Pulmonary artery endothelial cell (primary cell): ENCODE results near the gene FARP1. TPM values are rescaled to one million over a fixed set of nuclear protein-coding genes. Genes with fewer than 3 reads are reported as not detected.

Experiments
- DNase-seq: peaks from one replicate; pipeline ENCODE4 v3.0.0-alpha.2; 2011; ENCODE audit warnings: low read depth, low spot score
- total RNA-seq: library from RNA; depleted of rRNA; stranded (reverse); fragments of >200 nt; gene quantifications from 2 replicates; pipeline ENCODE4 v1.2.3, GENCODE V29; 2014

The FARP1 gene
- total RNA-seq, 1 donor from 2014 or later: 18.9 TPM

GRCh38 chr13:98439896-98440295 is 297.0 kb downstream of the FARP1 start:
- no peak for DNase-seq

DNA sequence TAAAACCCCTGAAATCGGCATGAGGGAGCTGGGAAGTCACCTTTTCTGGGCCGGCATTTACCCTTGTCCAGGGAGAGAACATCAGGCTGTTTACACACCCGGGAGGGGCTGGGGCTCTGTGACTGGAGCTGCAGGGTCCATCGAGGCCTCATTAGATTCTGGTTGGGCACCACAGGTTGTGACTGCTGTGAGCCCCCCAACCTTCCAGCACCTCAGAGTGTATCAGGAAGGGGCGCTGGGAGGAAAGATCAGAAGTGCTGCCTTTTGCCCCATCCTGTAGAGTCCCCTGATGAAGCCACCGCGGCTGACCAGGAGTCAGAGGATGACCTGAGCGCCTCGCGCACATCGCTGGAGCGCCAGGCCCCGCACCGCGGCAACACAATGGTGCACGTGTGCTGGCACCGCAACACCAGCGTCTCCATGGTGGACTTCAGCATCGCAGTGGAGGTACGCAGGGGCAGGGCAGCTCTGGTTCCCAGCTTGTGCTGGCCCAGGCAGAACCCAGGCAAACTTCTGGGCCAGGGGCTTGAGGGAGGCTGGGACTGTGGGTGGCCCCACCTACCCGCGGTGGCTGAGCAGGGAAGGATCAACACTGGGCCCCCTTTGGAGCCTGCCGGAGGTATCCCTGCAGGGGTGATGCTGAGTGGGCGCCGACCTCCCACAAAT is 297.6 kb downstream of the FARP1 start:
- no peak for DNase-seq

DNA sequence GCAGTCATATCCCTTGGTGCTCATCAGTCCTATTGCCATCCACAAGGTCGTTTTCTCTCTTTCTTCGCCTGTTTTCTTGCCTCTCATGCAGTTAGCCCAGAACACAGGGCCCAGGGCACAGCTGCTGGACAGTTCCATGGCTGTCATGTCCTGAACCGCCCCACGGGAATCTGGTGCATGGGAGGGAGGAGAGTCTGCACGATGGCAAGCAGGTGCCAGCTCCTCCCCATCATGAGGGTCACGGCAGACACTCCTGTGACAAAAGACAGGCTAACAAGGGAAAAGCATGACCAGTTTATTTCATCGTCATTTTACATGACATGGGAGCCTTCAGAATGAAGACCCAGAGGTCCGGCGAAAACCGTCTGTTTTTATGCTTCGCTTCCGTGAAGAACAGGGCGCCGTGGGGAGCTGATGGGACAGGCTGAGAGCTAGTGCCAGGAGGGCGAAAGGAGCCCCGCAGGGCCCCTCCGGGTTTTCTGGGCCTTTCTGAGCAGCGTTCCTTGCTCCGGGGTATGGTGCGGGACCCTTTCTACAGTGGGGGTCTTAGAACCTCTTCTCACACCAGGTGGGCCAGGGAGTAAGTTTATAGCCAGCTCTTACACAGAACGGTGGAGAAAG is 298.3 kb downstream of the FARP1 start:
- no peak for DNase-seq

DNA sequence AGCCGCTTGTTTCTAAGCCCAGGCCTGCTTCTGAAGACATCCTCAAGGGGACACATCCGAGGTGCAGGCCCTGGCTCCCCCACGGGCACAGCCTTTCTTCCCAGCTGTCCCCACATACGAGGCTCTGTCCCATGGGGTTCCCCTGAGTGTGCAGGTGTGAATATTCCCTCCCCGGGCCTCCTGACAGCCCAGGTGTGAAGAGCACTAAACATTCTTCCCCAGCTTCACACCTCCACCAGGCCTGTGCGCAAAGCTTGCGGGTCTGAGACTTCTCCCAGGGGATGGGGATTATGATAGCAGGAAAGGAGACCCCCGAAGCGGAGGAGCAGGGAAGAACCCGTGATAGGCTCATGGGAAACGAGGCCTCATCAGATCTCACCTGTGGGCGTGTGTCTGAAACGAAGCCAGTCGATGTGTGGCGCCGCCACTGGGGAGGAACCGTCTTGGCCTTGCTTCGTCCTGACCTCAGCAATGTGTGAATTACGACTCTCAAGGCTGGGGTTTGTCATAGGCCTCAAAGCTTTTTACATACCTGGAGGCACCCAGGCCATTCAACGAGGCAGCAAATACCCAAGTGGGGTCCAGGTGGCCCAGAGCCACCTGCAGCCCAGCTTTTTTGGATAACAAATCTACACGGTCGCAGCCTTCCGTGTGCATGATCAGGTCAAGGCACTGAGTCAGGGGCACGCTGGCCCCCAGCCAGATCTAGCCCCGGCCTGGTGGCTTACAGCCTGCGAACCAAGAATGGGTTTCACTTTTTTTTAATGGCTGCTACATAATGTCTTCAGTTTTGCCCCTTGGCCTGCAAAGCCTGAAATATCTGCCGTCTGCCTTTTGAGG is 299.7 kb downstream of the FARP1 start:
- no peak for DNase-seq

GRCh38 chr13:98443329-98443728 is 300.4 kb downstream of the FARP1 start:
- no peak for DNase-seq

DNA sequence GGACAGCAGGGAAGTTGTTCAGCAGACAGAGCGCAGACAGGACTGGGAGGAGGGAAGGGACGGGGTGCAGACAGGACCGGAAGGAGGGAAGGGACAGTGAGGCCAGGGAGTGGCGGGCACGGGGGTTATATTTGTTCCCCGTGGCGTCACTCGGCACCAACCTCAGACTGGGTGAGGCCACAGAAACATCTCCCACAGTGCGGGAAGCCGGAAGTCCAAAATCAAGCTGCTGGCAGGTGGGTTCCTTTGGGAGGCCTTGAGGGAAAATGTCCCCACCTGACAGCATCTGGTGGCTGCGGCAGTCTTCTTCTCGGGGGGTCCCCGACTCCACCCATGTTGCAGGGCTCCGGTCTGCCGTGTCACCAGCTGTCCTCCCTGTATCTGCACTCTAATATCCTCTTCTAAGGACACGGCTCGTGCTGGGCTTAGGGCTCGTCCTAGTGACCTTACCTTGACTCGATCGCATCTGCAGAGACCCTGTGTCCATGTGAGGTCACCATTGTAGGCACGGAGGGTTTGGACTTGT is 301.0 kb downstream of the FARP1 start:
- no peak for DNase-seq

DNA sequence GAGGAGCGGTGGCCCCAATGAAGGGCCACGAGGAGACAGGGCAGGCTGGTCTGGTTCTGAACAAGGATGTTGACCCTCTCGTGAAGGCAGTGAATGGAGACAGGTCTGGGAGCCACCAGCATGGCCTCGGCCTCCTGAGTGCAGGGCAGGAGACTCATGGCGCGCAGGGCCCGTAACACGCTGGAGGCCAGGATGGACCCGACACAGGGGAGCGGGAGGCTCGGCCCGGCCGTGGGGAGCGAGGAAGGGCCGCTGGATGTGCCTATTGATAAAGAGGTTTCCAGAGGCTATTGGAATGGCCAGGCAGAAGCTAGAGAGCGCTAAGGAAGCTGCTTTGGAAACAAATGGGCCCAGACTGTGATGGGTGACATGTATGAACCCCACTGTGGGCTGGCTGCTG is 301.5 kb downstream of the FARP1 start:
- no peak for DNase-seq

GRCh38 chr13:98445340-98446233 is 302.7 kb downstream of the FARP1 start:
- no peak for DNase-seq

- no peak for DNase-seq
Measured at GRCh38 chr13:98446234-98446621, 303.3 kb downstream of the FARP1 start.

GRCh38 chr13:98447130-98447529 is 304.2 kb downstream of the FARP1 start:
- DNase-seq: no peak

DNA sequence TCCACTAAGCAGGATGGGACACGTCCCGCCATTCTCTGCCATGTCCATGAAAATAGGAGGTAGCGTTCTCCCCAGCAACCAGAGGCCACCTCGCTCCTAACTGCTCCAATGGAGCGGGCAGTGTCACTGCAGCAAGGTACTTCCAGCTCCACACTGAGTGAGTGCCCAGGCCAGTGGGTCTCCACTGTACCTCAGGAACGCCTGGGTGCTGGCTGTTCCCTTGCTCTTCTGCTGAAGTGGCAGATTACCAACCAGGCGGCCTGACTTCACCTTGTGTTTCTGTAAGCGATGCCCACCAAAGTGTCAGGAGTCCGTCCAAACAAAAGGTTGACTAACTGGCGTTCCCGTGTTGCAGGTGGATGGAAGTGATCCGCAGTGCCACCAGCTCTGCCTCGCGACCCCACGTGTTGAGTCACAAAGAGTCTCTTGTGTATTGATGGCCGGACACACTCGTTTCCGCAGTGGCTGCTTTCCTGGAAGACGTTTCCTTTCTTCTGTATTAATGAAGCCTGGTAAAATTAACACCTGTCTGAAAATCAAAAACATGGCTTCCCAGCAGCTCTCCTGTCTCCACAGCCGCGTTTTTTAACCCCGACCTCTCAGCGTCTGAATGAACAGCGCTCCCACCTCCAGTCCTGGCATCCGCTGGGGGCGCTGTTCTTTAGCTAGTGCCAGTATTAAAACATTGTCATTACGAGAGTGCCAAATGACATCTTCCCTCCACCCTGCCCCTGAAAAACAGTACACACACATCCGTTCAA is 305.2 kb downstream of the FARP1 start:
- DNase-seq: no peak

GRCh38 chr13:98448642-98448928 is 305.7 kb downstream of the FARP1 start:
- DNase-seq: no peak

GRCh38 chr13:98449273-98449672 is 306.4 kb downstream of the FARP1 start:
- no peak for DNase-seq

GRCh38 chr13:98450026-98450425 is 307.1 kb downstream of the FARP1 start:
- DNase-seq: no peak

DNA sequence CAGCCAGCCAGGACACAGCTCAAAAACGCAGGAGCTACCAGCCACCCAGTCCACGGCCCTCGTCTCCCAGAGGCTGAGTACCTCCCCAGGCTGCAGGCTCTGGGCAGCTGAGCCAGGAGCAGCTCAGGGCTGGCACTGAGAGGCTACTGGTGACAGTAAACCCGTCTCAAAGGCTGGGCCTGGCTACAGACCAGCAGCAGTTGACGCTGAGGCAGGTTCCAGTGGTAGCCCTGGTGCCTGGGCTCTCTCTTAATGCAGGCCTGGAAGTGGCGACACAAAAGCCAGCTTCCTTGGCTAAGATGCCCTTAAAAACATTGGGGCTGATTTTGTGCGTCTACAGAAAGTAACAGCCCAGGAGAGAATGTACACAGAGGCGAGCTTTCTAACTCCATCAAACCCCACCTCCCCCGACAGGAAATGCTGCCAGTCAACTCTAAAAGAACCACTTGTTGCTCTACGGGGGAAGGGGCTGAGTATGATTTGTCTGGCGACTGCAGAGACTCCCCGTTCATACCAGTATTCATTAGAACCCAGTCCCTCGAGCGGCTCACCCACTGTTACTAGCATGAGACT is 307.7 kb downstream of the FARP1 start:
- DNase-seq: no peak

DNA sequence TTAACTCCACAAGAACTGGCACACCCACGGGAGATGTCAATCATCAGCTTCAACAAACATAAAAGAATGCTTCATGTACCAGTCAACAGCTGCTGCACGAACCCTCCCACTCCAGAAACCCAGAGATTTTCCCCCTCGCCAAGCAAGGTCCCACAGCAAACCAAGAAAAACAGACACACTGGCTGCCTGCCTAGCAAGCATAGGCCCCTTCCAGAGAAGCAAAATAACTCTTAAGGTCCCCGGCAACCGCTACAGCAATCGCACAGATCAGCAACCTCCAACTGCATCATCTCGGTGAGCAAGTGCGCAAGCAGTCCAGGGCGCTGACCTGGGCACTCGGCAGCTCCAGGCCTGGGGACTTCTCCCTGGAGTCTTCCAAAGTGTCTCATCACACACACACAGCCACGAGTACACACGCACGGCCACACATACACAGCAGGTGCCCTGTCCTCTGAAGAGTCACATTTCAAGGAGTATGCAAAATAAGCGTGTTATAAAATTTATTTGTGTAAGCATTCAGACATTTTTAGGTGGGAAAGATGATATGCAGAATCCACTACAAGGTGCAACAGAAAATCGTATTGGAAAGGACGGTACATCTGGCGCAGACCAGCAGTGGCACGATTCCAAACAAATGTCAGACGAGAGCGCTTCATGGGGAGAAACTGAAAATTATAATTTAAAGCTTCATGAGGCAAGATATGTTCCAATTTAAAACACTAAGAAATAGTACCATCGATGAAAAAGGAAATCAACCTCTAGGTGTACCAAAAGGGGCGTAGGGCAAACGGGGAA is 309.0 kb downstream of the FARP1 start:
- no peak for DNase-seq

DNA sequence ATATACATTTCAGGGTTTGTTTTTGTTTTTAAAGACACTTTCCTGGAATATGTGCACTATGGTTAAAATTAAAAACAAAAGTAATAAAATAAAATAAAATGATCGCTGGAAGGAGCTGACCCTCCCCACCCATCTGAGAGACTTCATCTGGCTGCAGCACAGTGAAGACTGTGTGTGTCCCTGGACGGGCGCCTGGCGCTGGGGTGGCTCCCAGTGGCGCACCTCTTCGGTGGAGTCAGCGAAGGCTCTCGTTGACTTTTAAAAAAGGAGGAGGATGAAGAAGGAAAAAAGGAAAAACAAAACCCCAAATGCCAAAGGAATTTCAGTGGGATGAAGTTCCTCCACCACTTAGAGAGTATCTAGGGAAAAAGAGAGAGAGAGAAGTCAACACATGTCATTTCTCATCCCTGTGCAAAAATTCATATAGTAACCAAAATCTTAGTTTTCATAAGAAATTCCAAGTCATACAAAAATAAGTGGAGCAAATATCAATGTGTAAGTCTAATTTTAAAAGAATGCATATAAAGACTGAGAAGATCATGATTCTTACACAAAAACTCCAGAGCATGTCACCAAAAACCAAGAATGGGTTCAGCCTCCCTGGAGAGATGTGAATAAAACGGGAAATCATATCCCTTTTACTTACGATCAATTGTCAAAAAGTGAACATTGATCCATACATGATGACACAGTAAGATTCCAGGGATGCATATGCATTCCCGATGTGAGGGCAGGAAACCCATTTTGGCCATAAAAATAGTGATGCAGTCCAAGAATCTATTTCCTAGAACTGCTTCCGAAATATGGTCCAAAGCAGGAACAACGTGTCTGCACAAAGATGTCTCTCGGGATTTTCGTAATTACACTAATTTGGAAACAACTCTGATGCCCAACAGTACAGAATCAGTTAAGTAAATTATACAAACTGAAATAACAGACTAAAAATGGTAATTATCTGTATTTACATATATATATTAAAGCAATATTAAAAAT is 310.3 kb downstream of the FARP1 start:
- DNase-seq: no peak

DNA sequence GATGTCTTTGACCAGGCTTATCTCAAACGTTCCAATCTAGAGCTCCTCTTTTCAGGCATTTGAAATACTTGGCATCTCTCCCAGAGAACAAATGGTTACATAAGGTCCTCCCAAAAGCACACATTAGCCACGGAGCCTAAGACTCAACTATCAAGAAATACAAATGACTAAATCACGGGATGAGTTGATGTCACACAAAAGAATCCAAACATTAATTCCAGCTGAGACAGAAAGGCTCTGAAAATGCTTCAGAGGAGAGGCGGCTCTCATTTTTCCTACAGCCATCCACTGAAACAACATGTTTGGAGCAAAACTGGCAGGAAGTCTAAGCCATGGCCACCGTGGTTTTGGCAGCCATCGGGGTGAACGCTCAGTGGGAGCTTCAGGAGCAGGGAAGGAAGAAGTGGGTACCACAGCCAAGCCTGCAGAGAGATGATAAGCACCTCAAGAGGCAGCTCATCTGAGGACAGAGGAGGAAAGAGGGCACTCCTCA is 311.5 kb downstream of the FARP1 start:
- DNase-seq: no peak
